Measurements from ENCODE around the gene UBR4.

The UBR4 gene

DNA sequence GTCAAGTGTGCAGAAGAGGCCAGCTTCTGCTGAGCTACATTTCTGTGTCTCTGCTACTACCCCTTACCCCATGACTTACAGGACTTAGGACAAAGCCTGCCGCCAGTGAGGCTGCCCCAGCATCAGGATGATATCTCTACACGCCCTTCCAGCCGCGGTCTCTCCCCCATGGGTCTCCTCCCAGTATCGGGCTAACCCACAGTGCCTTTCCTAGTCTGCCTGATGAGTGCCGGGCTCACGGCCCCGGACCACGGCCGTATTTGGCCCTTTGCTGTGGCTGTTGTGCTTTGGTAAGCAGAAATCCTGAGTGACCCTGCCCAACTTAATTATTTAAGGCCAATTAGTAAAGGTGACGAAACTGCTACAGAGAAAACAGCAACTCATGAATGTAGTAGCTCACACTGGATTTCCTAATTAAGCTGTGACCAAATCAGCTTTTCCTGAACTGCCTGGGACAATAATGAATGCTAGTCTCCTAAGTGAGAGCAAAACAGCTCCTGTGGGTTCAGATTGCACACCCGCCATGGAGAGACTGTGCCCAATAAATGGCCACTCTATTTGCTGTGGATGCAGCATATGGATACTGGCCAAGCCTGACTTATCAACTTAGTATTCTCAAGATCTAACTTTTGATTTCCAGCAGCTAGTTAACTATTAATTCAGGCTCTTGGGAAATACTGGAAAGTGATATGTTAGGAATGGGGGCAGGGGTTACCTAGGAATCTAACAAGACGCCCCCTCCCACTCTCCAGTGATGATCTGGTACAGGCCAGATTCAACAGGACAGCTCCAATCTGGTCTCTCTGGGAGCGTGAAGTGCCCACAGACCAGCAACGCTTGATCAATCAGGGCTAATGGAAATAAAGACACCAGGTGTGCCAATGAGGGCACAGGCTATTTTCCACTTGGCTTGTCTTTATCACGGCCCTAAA, 130.3 kb downstream of the UBR4 start:
- Histone ChIP-seq H3K4me2 (no peak overlapping the region), H3K9ac (no peak overlapping the region), H3K27ac (0 out of 2 replicates have a peak overlapping the region, but pooled peaks have one; percentile 3), H3K4me3 (no peak overlapping the region), H3K9me3 (no peaks in the 10 kb centered on the region), H3K4me1 (peaks cover 16% of the 10 kb centered on the region), H3K36me3 (peaks cover 99% of the 10 kb centered on the region), H4K20me1 (peaks cover 13% of the 10 kb centered on the region), H3K27me3 (no peaks in the 10 kb centered on the region)
- TF ChIP-seq Cebpa-rat (IDR thresholded peaks at IDR 0.05): no peak

DNA sequence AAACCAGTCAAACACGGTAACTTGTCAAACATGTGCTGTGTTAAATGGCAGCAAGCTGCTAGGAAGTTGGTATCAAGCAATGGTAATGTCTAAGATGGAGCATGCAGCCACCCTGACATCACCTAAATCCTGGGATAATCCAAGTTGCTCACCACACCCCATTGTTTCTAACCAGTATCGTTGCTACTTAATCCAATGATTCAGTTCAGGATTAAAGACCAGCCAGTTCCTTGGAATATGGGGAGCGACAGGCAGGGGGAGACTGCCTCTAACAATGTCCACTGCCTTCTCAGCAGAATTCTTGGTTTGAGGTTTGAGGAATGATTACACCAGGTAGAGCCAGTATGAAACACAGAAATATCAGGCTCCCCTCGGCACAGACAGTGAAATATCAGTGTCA, 131.5 kb downstream of the UBR4 start:
- Histone ChIP-seq H3K9me3 (no peaks in the 10 kb centered on the region), H3K36me3 (peaks cover 99% of the 10 kb centered on the region), H3K4me2 (no peak overlapping the region), H3K4me3 (no peak overlapping the region), H3K9ac (no peak overlapping the region), H3K27ac (no peak overlapping the region), H3K27me3 (no peaks in the 10 kb centered on the region), H3K4me1 (peaks cover 29% of the 10 kb centered on the region), H4K20me1 (peaks cover 19% of the 10 kb centered on the region)
- TF ChIP-seq Cebpa-rat (IDR thresholded peaks at IDR 0.05): no peak

DNA sequence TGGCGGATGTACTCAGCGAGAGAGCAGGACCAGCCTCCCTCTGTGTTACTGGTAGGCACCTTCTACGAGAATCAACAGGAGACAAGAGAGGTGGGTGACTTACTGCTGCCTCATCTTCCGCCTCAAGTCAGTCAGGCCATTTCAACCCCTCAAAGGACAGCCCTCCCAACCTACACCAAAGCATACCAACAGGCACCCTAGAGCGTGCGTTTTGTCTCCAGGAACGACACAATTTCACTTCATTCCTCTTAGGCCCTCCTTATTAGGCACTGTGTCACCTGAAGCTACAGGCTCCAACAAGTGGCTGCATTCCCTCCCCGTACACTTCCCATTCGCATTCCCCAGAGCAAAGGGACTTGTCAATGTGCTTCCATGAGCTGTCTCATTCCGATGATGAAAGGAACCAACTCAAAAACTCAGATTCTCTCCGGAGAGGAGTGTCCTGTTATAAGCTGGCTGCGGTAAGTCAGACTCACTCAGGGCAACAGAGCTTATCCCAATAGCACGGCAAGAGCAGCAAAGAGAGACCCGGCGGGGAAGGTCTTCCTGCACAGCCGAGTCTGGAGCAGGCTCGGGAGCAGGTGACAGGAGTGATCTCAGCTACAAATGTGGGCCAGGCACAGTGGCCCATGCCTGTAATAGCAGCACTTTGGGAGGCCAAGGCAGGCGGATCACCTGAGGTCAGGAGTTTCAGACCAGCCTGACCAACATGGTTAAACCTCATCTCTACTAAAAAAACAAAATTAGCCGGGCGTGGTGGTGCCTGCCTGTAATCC, 133.0 kb downstream of the UBR4 start:
- Histone ChIP-seq H3K9ac (no peak overlapping the region), H3K4me2 (no peak overlapping the region), H3K9me3 (no peaks in the 10 kb centered on the region), H3K4me3 (no peak overlapping the region), H3K27ac (no peak overlapping the region), H3K36me3 (peaks cover 96% of the 10 kb centered on the region), H4K20me1 (peaks cover 19% of the 10 kb centered on the region), H3K4me1 (peaks cover 31% of the 10 kb centered on the region), H3K27me3 (no peaks in the 10 kb centered on the region)
- TF ChIP-seq Cebpa-rat (IDR thresholded peaks at IDR 0.05): no peak

DNA sequence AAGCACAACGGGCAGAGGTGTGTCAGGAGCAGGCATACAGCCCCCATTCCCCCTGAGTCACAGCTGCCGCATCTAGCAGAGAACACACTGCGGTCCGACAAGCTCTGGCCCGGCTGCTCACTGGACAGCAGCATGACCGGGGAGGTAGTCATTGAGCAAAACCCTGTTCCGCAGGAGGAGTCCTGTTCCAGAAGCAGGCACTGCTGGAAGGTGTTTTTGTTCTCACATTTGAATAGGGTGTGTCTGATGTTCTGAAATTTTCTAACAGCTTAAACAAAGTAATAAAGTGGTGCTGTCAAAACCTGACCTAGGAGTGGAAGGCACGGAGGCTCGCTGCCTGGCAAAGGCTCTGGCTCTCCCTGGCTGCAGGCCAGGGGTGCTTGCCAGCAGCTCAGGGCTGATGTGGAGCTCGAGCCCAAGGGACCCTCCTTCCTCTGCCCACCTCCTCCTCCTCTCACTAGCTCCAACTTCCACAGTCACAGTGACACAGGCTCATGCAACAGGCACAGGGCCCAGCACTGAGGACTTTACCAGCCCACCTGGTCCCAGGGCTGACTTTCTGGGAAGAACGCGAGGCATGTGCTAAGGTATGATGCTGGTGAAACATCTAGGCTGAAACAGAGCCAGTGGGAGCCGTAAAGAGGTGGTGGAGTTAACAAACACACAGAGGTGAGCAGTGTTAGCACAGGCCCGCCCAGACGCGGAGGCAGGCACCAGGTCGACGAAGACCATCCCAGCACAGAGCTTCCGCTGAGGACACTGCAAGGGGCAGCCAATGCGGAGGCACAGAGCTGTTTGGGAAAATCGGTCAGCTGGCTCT, 135.0 kb downstream of the UBR4 start:
- TF ChIP-seq Cebpa-rat (IDR thresholded peaks at IDR 0.05): no peak
- Histone ChIP-seq H3K4me2 (peak overlapping the region; percentile 65), H3K4me1 (peaks cover 31% of the 10 kb centered on the region), H3K27ac (peak overlapping the region; percentile 48), H4K20me1 (peaks cover 19% of the 10 kb centered on the region), H3K4me3 (no peak overlapping the region), H3K9ac (peak overlapping the region; percentile 60), H3K9me3 (no peaks in the 10 kb centered on the region), H3K36me3 (peaks cover 77% of the 10 kb centered on the region), H3K27me3 (no peaks in the 10 kb centered on the region)

DNA sequence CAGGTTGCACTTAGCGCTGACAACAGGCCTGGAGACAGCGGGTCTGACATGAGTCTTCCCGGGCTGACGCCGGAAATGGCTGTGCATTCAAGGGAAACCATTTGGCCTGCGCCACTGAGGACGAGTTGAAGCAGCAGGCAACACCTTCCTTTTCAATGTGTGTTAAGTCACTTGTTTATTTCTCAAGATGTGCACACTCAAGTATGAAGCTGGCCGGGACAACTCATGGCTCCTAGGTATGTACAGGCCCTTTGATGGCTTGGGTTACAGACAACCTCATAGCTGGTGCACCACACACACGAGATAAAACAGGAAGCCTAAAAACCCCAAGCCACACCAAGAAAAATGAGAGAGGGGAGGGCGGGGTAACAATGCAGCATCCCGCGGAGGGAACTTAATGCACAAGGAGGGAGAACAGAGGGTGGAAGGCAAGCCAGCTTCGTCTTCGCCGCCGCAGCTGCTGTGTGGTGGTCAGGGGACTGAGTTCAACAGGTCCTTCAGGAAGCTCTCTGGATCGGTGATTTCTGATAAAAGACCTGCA, 135.6 kb downstream of the UBR4 start:
- TF ChIP-seq Cebpa-rat (IDR thresholded peaks at IDR 0.05): no peak
- Histone ChIP-seq H3K9me3 (no peaks in the 10 kb centered on the region), H3K27ac (0 out of 2 replicates have a peak overlapping the region, but pooled peaks have one; percentile 48), H3K27me3 (no peaks in the 10 kb centered on the region), H3K4me2 (peak overlapping the region; percentile 65), H3K36me3 (peaks cover 70% of the 10 kb centered on the region), H3K4me1 (peaks cover 36% of the 10 kb centered on the region), H4K20me1 (peaks cover 19% of the 10 kb centered on the region), H3K9ac (peak overlapping the region; percentile 60; the same call in 1 of the 2 replicates), H3K4me3 (no peak overlapping the region)

DNA sequence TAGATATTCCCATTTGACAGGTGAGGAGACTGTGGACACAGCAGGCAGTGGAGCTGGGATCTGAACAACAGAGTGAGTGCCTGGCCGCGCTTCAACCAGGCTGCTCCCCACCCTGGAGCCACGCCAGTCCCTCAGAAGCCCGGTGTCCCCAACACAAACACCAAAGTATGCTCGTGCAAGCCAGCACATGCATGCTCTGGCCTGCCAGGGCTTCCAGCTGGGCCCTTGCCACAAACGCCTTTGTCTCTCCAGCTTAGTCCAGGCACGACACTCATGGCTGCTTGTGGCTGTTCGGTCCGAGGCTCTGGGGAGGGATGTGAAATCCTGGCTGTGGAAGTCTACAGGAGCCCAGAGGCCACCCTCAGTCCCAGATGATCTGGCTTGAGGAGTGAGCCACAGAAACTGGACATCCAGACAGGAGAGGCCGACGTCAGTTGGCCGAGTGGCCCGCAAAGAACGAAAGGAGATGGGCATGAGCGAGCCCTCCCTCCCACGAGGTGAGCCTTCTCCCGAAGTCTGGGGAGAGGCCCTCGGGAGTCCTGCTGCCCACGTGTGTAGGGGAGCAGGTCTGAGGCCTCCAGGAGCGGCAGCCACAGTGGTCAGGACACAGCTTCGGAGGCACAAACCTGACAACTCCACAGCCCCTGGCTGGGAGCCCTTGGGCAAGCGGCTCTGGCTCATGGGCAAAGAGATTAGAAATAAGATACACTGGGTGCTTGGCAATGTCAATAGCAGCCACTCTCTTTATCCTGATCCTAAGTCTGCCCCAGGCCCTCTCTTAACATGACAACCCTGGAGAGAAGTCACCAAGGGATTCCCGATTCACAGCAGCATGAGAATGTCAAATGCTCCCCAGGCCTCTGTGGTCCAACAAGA, 136.5 kb downstream of the UBR4 start:
- Histone ChIP-seq H3K4me1 (peaks cover 44% of the 10 kb centered on the region), H3K27ac (no peak overlapping the region; the same call in 1 of the 2 replicates), H3K4me2 (peak overlapping the region; percentile 65), H4K20me1 (peaks cover 19% of the 10 kb centered on the region), H3K4me3 (no peak overlapping the region), H3K36me3 (peaks cover 61% of the 10 kb centered on the region), H3K27me3 (no peaks in the 10 kb centered on the region), H3K9me3 (no peaks in the 10 kb centered on the region), H3K9ac (no peak overlapping the region)
- no peak for TF ChIP-seq Cebpa-rat (IDR thresholded peaks at IDR 0.05)

DNA sequence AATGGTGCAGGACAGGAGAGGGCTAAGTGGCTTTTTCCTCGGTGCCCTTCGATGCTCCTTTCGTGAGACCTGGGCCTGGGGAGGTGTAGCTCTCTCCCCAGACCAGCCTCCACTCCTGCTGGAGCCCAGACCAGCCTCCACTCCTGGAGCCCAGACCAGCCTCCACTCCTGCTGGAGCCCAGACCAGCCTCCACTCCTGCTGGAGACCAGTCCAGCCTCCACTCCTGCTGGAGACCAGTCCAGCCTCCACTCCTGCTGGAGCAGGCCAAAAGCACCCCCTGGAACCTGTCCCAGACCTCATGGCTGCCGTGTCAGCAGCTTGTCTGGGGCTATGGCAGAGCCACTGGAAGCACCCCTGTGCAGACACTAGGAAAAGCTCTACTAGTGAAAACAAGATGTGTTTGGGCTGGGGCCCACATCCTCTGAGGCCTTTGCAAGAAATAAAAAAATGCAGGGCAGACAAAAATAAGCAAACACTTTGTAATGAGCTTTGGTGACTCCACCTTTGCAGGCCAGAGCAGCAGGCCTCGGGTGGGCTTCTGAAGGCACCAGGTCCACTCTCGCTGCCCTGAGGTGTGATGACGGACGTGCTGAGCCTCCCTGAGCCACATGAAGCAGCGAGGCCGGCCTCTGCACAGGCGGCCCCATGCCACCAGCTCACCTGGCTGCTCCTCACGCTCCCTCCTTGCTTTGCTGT, 137.6 kb downstream of the UBR4 start:
- Histone ChIP-seq H3K36me3 (peaks cover 51% of the 10 kb centered on the region), H3K9me3 (no peaks in the 10 kb centered on the region), H3K4me1 (peaks cover 55% of the 10 kb centered on the region), H4K20me1 (peaks cover 19% of the 10 kb centered on the region), H3K27ac (no peak overlapping the region), H3K4me3 (no peak overlapping the region), H3K27me3 (no peaks in the 10 kb centered on the region), H3K4me2 (no peak overlapping the region), H3K9ac (no peak overlapping the region)
- TF ChIP-seq Cebpa-rat (IDR thresholded peaks at IDR 0.05): no peak

DNA sequence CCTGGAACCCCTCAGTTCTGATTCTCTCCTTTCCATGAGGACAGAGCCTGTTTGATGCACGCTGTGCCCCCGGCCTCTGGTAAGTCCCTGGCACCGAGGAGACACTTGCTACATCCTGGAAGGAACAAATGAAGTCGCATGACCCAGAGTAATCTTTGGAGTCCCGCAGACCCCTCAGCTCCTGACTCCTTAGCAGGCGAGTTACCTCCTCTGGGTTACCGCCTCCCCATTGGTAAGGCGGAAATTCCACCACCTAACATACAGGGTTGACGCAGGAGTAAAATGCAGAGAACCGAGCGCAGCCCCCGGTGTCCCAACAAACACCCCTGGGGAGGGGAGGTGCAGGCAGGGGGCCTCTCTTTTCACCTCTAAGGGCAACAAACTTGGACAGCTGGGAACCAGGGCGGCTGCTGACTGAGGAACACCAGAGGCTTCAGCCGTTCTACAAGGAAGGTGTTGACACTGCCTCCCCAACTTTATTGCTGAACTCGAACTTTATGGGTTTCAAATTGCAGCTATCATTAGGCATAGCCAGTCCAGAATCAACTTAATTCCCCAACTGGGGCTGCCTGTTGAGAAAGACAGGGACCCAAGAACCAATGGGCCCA, 138.3 kb downstream of the UBR4 start:
- no peak for TF ChIP-seq Cebpa-rat (IDR thresholded peaks at IDR 0.05)
- no peak overlapping the region for H3K4me3 ChIP-seq
- H3K4me2 ChIP-seq: no peak overlapping the region
- H3K4me1 ChIP-seq: peaks cover 59% of the 10 kb centered on the region
- H3K9me3 ChIP-seq: no peaks in the 10 kb centered on the region
- H3K9ac ChIP-seq: no peak overlapping the region
- peaks cover 45% of the 10 kb centered on the region for H3K36me3 ChIP-seq
- H4K20me1 ChIP-seq: peaks cover 19% of the 10 kb centered on the region
- H3K27ac ChIP-seq: no peak overlapping the region
- no peaks in the 10 kb centered on the region for H3K27me3 ChIP-seq

Measured in BLaER1 (cell line).